OCI-LY1 (cell line): Measurements from ENCODE around the gene ANKRD30B.
"Not testable (repeated sequence)": the region's sequence is repeated elsewhere in the genome, so short reads cannot be mapped to it uniquely, and the experiment has no call there.

Experiments
- H2AFZ ChIP-seq: fragments of 200-600 bp; sonication (generic), shearing (Covaris generic); 2 replicates; pipeline ENCODE4 v1.6.0; 2014; ENCODE audit warnings: antibody characterized with exemption, mild to moderate bottlenecking, low read length
- H3F3A ChIP-seq: fragments of 200-600 bp; sonication (generic), shearing (Covaris generic); 2 replicates; pipeline ENCODE4 v1.6.0; 2014; ENCODE audit warnings: mild to moderate bottlenecking, antibody characterized with exemption, low read length, moderate library complexity; ENCODE audit not compliant: insufficient read depth
- H3K27ac ChIP-seq: fragments of 200-600 bp; sonication (generic); 2 replicates; pipeline ENCODE4 v1.5.1; 2014; ENCODE audit warnings: low read length, mixed run types, mild to moderate bottlenecking, low read depth; ENCODE audit not compliant: poor library complexity, severe bottlenecking
- H3K27me3 ChIP-seq: fragments of 200-600 bp; sonication (generic); 2 replicates; pipeline ENCODE4 v1.6.0; 2014; ENCODE audit warnings: antibody characterized with exemption, mild to moderate bottlenecking, low read length, moderate library complexity; ENCODE audit not compliant: insufficient read depth
- H3K36me3 ChIP-seq: fragments of 200-600 bp; sonication (generic); 2 replicates; pipeline ENCODE4 v1.6.1; 2014; ENCODE audit warnings: mild to moderate bottlenecking, antibody characterized with exemption, low read length, moderate library complexity, mixed read lengths; ENCODE audit not compliant: insufficient read depth
- H3K4me1 ChIP-seq: fragments of 200-600 bp; sonication (generic); 2 replicates; pipeline ENCODE4 v1.5.1; 2014; ENCODE audit warnings: mild to moderate bottlenecking, low read length, moderate library complexity; ENCODE audit not compliant: insufficient read depth, severe bottlenecking
- H3K4me2 ChIP-seq: fragments of 200-600 bp; sonication (generic), shearing (Covaris generic); 2 replicates; pipeline ENCODE4 v1.6.1; 2014; ENCODE audit warnings: low read length
- H3K4me3 ChIP-seq: fragments of 200-600 bp; sonication (generic); 2 replicates; pipeline ENCODE4 v1.5.1; 2014; ENCODE audit warnings: low read length, low read depth, mild to moderate bottlenecking, mixed read lengths; ENCODE audit not compliant: poor library complexity, severe bottlenecking
- H3K79me2 ChIP-seq: fragments of 200-600 bp; shearing (Covaris generic); 2 replicates; pipeline ENCODE4 v1.6.1; 2016; ENCODE audit warnings: mixed run types, low read length, mixed read lengths; ENCODE audit not compliant: insufficient read depth
- H3K9ac ChIP-seq: fragments of 200-600 bp; sonication (generic), shearing (Covaris generic); 2 replicates; pipeline ENCODE4 v1.6.1; 2014; ENCODE audit warnings: mild to moderate bottlenecking, low read length, mixed read lengths
- H3K9me2 ChIP-seq: fragments of 200-600 bp; sonication (generic), shearing (Covaris generic); 2 replicates; pipeline ENCODE4 v1.6.1; 2014; ENCODE audit warnings: low read depth, mild to moderate bottlenecking, low read length, mixed read lengths
- H3K9me3 ChIP-seq: fragments of 200-600 bp; shearing (Covaris generic); 2 replicates; pipeline ENCODE4 v1.6.1; 2014; ENCODE audit warnings: low read length, mixed read lengths
- H4K20me1 ChIP-seq: fragments of 200-600 bp; sonication (generic), shearing (Covaris generic); 2 replicates; pipeline ENCODE4 v1.6.0; 2016; ENCODE audit warnings: mild to moderate bottlenecking, low read length; ENCODE audit not compliant: insufficient read depth
- CTCF ChIP-seq: fragments of 200-600 bp; sonication (generic), shearing (Covaris generic); IDR thresholded peaks from 2 replicates; pipeline ENCODE4 v1.5.1; 2017; ENCODE audit warnings: mild to moderate bottlenecking, antibody characterized with exemption, low read length, moderate library complexity, mixed read lengths
- EZH2 ChIP-seq: fragments of 200-600 bp; sonication (generic), shearing (Covaris generic); IDR thresholded peaks from 2 replicates; pipeline ENCODE4 v1.8.0; 2017; ENCODE audit warnings: borderline replicate concordance, mixed run types, mild to moderate bottlenecking, antibody characterized with exemption, low read length, moderate library complexity, mixed read lengths

Gene ANKRD30B

DNA sequence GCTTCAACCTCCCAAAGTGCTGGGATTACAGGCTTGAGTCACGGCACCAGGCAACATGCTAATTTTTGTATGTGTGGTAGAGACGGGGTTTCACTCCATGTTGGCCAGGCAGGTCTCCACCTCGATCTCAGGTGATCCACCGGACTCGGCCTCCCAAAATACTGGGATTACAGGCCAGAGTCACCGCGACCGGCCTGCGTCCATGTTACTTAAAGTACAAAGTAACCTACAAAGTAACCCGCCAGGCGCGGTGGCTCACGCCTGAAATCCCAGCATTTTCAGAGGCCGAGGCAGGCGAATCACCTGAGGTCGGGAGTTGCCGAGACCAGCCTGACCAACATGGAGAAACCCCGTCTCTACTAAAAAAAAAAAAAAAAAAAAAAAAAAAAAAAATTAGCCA is 1.1 kb upstream of the ANKRD30B start:
- Histone ChIP-seq H3K36me3 (no peaks in the 10 kb centered on the region), H3K4me3 (no peak overlapping the region)

DNA sequence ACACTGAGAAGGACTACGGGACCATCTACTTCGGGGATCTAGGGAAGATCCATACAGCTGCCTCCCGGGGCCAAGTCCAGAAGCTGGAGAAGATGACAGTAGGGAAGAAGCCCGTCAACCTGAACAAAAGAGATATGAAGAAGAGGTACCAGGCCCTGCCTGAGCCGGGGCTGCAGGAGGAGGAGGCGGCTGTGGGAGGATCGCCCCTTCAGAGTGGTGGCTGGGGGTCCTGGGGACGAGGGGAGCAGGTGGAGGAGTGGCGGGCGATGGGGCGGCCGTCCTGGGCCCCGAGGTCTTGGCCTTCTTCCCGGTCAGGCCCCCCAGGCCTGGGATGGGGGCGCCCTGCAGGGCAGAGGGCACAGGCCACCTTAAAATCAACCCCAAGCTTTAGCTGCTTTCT is 524 bp downstream of the ANKRD30B start:
- no peaks in the 10 kb centered on the region for H3K9me3 ChIP-seq

More for the DNA sequence above, 1.1 kb upstream of the ANKRD30B start:
- Histone ChIP-seq H3K27ac (no peak overlapping the region), H3K9me2 (no peaks in the 10 kb centered on the region), H3F3A (peaks cover 3% of the 10 kb centered on the region; the same call in 1 of the 2 replicates), H3K79me2 (no peaks in the 10 kb centered on the region), H3K4me1 (peaks cover 17% of the 10 kb centered on the region), H3K9ac (no peak overlapping the region), H2AFZ (no peak overlapping the region), H3K27me3 (no peaks in the 10 kb centered on the region), H3K4me2 (no peak overlapping the region), H4K20me1 (no peaks in the 10 kb centered on the region), H3K9me3 (no peaks in the 10 kb centered on the region)
- no peak for TF ChIP-seq EZH2
- TF ChIP-seq CTCF: no peak

DNA sequence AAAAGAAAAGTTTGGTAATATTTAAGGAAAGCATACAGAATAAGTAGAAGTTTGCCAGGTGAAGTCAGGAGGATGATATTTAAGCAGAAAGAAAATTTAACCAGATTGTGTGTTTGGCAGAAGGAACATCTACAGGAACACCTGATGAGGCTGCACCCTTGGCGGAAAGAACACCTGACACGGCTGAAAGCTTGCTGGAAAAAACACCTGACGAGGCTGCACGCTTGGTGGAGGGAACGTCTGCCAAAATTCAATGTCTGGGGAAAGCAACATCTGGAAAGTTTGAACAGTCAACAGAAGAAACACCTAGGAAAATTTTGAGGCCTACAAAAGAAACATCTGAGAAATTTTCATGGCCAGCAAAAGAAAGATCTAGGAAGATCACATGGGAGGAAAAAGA is 15.6 kb downstream of the ANKRD30B start:
- peaks cover 16% of the 10 kb centered on the region for H3K4me1 ChIP-seq
- not testable (repeated sequence) for H4K20me1 ChIP-seq, H3K79me2 ChIP-seq, H3K4me2 ChIP-seq, H2AFZ ChIP-seq, H3K27me3 ChIP-seq, H3F3A ChIP-seq, H3K36me3 ChIP-seq, H3K9me2 ChIP-seq, H3K9ac ChIP-seq, H3K4me3 ChIP-seq, H3K9me3 ChIP-seq
- peak overlapping the region; percentile 41 for H3K27ac ChIP-seq

More for the DNA sequence above, 524 bp downstream of the ANKRD30B start:
- Histone ChIP-seq H3K36me3 (no peaks in the 10 kb centered on the region), H3K4me3 (no peak overlapping the region), H3F3A (peaks cover 3% of the 10 kb centered on the region; the same call in 1 of the 2 replicates), H4K20me1 (no peaks in the 10 kb centered on the region), H3K27me3 (no peaks in the 10 kb centered on the region), H3K27ac (no peak overlapping the region), H3K9ac (no peak overlapping the region), H3K4me2 (no peak overlapping the region), H3K79me2 (no peaks in the 10 kb centered on the region), H3K9me2 (no peaks in the 10 kb centered on the region), H3K4me1 (peaks cover 23% of the 10 kb centered on the region), H2AFZ (no peak overlapping the region)
- TF ChIP-seq EZH2 (no peak), CTCF (no peak)

- Histone ChIP-seq H3K9me3 (no peaks in the 10 kb centered on the region), H3K9me2 (no peaks in the 10 kb centered on the region), H3K27ac (no peak overlapping the region), H3K4me2 (no peak overlapping the region), H4K20me1 (no peaks in the 10 kb centered on the region), H3K4me1 (peaks cover 23% of the 10 kb centered on the region), H3K27me3 (no peaks in the 10 kb centered on the region), H3K4me3 (no peak overlapping the region), H2AFZ (no peak overlapping the region), H3K9ac (no peak overlapping the region), H3F3A (no peaks in the 10 kb centered on the region), H3K79me2 (no peaks in the 10 kb centered on the region), H3K36me3 (no peaks in the 10 kb centered on the region)
- TF ChIP-seq CTCF (no peak), EZH2 (no peak)
Observed at GRCh38 chr18:14767474-14767873, 19.5 kb downstream of the ANKRD30B start.
